HG03439 (cell line): ENCODE data around the gene EVI5L.

Experiments
- ATAC-seq: cut with Tn5 transposase; IDR thresholded peaks from one replicate; pipeline ENCODE4 v1.9.1; 2021; ENCODE audit warnings: mild to moderate bottlenecking, moderate library complexity; ENCODE audit not compliant: unreplicated experiment

EVI5L gene

DNA sequence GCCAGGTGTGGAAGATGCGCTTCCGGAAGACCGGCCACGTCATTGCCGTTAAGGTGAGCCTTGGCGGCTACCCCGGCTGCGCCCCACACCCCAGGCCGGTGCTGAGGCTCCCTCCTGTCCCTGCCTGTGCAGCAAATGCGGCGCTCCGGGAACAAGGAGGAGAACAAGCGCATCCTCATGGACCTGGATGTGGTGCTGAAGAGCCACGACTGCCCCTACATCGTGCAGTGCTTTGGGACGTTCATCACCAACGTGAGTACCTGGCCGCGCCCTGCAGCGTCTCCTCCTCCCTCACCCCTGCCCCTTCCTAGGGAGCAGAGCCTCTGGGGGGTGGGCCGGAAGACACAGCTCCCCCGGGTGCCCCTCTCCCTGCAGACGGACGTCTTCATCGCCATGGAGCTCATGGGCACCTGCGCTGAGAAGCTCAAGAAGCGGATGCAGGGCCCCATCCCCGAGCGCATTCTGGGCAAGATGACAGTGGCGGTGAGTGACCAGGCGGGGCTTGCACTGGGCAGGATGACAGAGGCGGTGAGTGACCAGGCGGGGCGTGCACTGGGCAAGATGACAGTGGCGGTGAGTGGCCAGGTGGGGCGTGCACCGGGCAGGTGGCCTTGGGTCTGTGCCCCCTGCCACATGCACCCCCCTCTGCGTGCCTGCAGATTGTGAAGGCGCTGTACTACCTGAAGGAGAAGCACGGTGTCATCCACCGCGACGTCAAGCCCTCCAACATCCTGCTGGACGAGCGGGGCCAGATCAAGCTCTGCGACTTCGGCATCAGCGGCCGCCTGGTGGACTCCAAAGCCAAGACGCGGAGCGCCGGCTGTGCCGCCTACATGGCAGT is 80.5 kb downstream of the EVI5L start:
- ATAC-seq: no peak

DNA sequence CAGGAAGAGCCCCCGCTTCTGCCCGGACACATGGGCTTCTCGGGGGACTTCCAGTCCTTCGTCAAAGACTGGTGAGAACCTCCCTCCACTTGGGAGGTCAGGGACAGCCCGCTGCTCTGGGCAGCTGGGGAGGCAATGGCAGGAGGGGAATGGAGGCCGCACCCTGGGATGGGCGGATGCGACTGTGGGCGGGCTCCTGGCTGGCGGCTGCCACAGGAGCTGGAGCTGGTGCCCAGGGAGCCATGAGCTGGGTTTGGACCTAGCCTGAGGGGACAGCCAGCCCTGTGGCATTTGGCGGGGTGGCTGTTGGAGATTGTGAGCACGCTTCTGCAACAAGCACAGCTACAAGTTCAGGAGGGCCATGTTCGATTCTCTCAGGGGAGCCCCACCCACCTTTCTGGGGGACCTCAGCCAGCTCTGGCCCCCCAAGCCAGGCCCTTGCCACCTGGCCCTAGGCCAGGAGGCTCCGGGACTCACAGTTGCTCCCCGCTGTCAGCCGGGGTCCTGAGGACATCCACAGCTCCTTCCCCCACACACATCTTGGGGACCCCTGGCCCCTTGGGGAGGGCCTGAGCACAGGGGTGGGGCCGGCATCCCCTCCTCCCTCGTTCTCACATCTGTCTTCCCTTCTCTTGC is 81.6 kb downstream of the EVI5L start:
- ATAC-seq: no peak

DNA sequence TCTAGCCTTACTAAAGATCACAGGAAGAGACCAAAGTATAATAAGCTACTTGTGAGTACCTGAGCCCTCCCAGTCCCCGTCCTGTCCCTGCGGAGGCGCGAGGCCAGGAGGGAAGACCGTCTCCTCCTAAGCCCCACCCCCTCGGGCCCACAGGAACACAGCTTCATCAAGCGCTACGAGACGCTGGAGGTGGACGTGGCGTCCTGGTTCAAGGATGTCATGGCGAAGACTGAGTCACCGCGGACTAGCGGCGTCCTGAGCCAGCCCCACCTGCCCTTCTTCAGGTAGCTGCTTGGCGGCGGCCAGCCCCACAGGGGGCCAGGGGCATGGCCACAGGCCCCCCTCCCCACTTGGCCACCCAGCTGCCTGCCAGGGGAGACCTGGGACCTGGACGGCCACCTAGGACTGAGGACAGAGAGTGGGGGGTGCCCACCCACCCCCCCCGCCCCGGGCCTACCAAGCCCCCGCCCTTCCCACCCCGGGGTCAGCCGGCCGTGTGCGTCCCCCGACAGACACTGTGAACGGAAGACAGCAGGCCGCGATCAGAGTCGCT is 82.2 kb downstream of the EVI5L start:
- ATAC-seq: no peak

DNA sequence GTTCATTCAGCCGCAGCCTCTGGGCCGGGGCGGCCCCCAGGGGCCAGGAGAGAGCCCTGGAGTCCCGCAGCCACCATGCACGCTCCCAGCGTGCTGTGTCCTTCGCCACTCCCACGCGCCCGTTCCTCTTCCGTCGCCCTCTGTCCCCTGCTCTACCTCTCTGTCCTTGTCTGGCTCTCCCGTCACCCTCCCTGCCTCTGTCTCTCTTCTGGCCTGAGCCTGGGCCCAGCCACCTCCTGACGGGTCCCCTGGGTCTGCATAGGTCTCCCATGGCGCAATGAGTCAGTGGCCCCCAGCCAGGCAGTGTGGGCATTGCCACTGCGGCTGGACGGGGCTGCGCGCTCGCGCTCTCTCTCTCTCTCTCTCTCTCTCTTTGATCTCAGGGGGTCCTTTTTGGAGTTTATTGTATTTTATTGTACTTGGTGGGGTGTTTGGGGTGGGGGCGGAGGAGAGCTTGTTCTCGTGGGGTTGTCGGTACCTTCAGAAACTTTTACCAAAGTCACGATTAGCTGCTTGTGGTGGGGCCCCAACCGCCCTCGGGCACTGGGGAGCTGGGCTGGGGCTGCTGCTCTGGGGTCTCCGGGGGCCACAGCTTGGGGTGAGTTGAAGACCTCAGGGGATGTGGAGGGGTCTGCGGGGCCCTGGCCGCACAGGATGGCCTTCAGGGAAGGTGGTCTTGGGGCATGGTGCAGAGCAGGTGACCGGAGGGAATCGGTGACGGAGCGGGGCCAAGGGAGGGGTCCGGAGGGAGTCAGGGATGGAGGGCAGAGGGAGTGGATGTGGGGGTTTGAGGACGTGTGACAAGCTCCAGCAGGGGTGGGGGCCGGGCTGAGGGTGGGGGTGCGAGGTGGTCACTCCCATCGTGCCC is 82.9 kb downstream of the EVI5L start:
- ATAC-seq: no peak

DNA sequence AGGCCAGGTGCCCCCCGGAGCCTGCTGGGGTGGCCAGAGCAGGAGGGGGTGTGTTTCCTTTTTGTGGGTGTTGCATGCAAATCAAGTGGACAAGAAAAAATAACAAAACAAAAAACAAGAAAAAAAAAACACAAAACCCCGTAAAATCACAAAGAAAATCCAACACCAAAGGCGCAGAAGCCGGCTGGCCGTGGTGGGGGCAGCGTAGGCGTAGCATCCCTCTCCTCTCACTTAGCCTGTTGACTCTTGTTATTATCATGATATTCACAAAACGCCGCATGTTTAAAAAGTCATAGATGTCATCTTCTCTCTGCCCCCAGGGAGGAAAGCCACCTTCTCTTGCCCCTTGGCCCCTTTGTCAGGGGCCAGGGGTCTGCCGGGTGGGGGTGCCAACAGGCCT is 83.6 kb downstream of the EVI5L start:
- ATAC-seq: no peak

DNA sequence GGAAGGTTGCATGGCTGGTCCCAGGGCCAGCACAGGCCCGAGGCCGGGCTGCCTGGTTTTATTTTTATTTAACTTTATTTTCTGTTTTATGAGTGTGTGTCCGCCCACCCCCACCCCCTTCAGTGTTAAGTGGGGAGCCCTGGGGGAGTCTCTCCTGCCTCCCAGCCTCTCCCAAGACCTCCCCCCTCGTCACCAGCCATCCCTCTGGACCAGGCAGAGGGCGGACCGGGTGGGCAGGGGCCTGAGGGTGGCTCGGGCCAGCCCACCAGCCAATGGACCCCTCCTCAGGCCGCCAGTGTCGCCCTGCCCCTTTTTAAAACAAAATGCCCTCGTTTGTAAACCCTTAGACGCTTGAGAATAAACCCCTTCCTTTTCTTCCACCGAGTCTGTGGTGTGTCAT is 84.1 kb downstream of the EVI5L start:
- no peak for ATAC-seq
